Tibial nerve (tissue), 4 donors: ENCODE data around the gene ADGB. TPM values are rescaled to one million over a fixed set of nuclear protein-coding genes. Genes with fewer than 3 reads are reported as not detected.

Experiments
- DNase-seq, 2 donors: peaks; one replicate each; pipeline ENCODE4 v3.0.0-alpha.2; 2019; ENCODE audit warnings: low spot score in 2 of 2
- H3K27ac ChIP-seq, 4 donors: fragments of 200-600 bp; sonication (generic) in 3 of 4; one replicate each; pipeline ENCODE4 v1.5.1; 2017 to 2019; ENCODE audit warnings: mild to moderate bottlenecking in 1 of 4
- H3K27me3 ChIP-seq, 2 donors: fragments of 200-600 bp; sonication (generic) in 1 of 2; one replicate each; pipeline versions ENCODE4 v1.5.1 to v1.6.0; 2017 to 2019
- H3K36me3 ChIP-seq, 3 donors: fragments of 200-600 bp; sonication (generic); one replicate each; pipeline ENCODE4 v1.5.1; 2018 to 2019
- H3K4me1 ChIP-seq, 4 donors: fragments of 200-600 bp; sonication (generic) in 3 of 4; one replicate each; pipeline ENCODE4 v1.5.1; 2017 to 2019
- H3K4me3 ChIP-seq, 4 donors: fragments of 200-600 bp; sonication (generic) in 3 of 4; one replicate each; pipeline ENCODE4 v1.5.1; 2017 to 2019; ENCODE audit warnings: mild to moderate bottlenecking in 1 of 4, moderate library complexity in 1 of 4
- H3K9me3 ChIP-seq, 4 donors: fragments of 200-600 bp; sonication (generic) in 3 of 4; one replicate each; pipeline ENCODE4 v1.5.1; 2017 to 2019
- CTCF ChIP-seq, 5 experiments: fragments of 200-600 bp in 3 of 5; fragments of 450-650 bp in 2 of 5; sonication (generic) in 3 of 5; IDR thresholded peaks; one replicate each; pipeline ENCODE4 v1.5.1; 2016 to 2019; ENCODE audit warnings: antibody characterized with exemption in 5 of 5, mild to moderate bottlenecking in 3 of 5, moderate library complexity in 2 of 5
- EP300 ChIP-seq, 2 donors: sonication (generic); formaldehyde crosslinking; IDR thresholded peaks; one replicate each; pipeline ENCODE4 v1.6.1; 2017; ENCODE audit warnings: antibody characterized with exemption in 2 of 2, mild to moderate bottlenecking in 1 of 2
- POLR2A ChIP-seq, 2 donors: fragments of 450-650 bp; IDR thresholded peaks; one replicate each; pipeline ENCODE4 v1.6.1; 2017; ENCODE audit warnings: antibody characterized with exemption in 2 of 2, mild to moderate bottlenecking in 2 of 2, moderate library complexity in 2 of 2
- WGBS, 2 donors: methylation state at CpG; one replicate each; pipeline ENCODE4 v1.1.5; 2018; 5-methylcytosine and 5-hydroxymethylcytosine counted together
- total RNA-seq, 4 donors: library from RNA; depleted of rRNA; stranded (reverse); fragments of >200 nt; gene quantifications; one replicate each; pipeline ENCODE4 v1.1.0, GENCODE V29; 2016

ADGB gene
- total RNA-seq, 4 donors from 2014 or later, result not detected

GRCh38 chr6:146679386-146679785 lies 80.6 kb downstream of the ADGB start:
- WGBS, 2 donors, result 12 to 31% methylated on average over 3 of the region's 3 CpGs
- DNase-seq, result no peak
- H3K27me3 ChIP-seq, result no peaks in the 10 kb centered on the region
- H3K9me3 ChIP-seq, result no peaks in the 10 kb centered on the region
- no peak overlapping the region for H3K27ac ChIP-seq
- no peaks in the 10 kb centered on the region for H3K4me1 ChIP-seq
- TF ChIP-seq POLR2A (IDR thresholded peaks at IDR 0.05) (no peak), EP300 (IDR thresholded peaks at IDR 0.05) (no peak), CTCF (IDR thresholded peaks at IDR 0.05) (no peak)
- no peak overlapping the region for H3K4me3 ChIP-seq
- H3K36me3 ChIP-seq, result no peaks in the 10 kb centered on the region

- 100% methylated on average over 1 of the region's 1 CpG for WGBS, 2 donors
- Histone ChIP-seq H3K27ac (no peak overlapping the region), H3K36me3 (no peaks in the 10 kb centered on the region), H3K27me3 (no peaks in the 10 kb centered on the region), H3K4me1 (no peaks in the 10 kb centered on the region), H3K4me3 (no peak overlapping the region), H3K9me3 (no peaks in the 10 kb centered on the region)
- TF ChIP-seq CTCF (IDR thresholded peaks at IDR 0.05) (no peak), POLR2A (IDR thresholded peaks at IDR 0.05) (no peak), EP300 (IDR thresholded peaks at IDR 0.05) (no peak)
- no peak for DNase-seq
These were observed 84.1 kb downstream of the ADGB start for GRCh38 chr6:146682919-146683318.

GRCh38 chr6:146689806-146690205 lies 91.0 kb downstream of the ADGB start:
- 77 to 78% methylated on average over 4 of the region's 4 CpGs for WGBS, 2 donors
- Histone ChIP-seq H3K36me3 (no peaks in the 10 kb centered on the region), H3K27me3 (no peaks in the 10 kb centered on the region), H3K4me3 (no peak overlapping the region), H3K27ac (no peak overlapping the region), H3K4me1 (no peaks in the 10 kb centered on the region), H3K9me3 (no peaks in the 10 kb centered on the region)
- DNase-seq, result no peak
- no peak for TF ChIP-seq EP300 (IDR thresholded peaks at IDR 0.05)
- no peak for TF ChIP-seq CTCF (IDR thresholded peaks at IDR 0.05)
- no peak for TF ChIP-seq POLR2A (IDR thresholded peaks at IDR 0.05)

GRCh38 chr6:146693342-146693741 lies 94.6 kb downstream of the ADGB start:
- no peaks in the 10 kb centered on the region for H3K27me3 ChIP-seq
- H3K4me3 ChIP-seq, result no peak overlapping the region
- H3K27ac ChIP-seq, result no peak overlapping the region
- H3K4me1 ChIP-seq, result no peaks in the 10 kb centered on the region
- TF ChIP-seq EP300 (IDR thresholded peaks at IDR 0.05), result no peak
- TF ChIP-seq CTCF (IDR thresholded peaks at IDR 0.05), result no peak
- no peak for TF ChIP-seq POLR2A (IDR thresholded peaks at IDR 0.05)
- H3K9me3 ChIP-seq, result no peaks in the 10 kb centered on the region
- H3K36me3 ChIP-seq, result no peaks in the 10 kb centered on the region
- WGBS, 2 donors, result 93 to 95% methylated on average over 4 of the region's 4 CpGs
- DNase-seq, result no peak

GRCh38 chr6:146697921-146698320 lies 99.1 kb downstream of the ADGB start:
- peaks cover 0 to 4% (median 0%) of the 10 kb centered on the region in 4 donors for H3K4me1 ChIP-seq
- no peaks in the 10 kb centered on the region for H3K36me3 ChIP-seq
- H3K27ac ChIP-seq, result no peak overlapping the region
- no peak for TF ChIP-seq CTCF (IDR thresholded peaks at IDR 0.05)
- TF ChIP-seq POLR2A (IDR thresholded peaks at IDR 0.05), result no peak
- TF ChIP-seq EP300 (IDR thresholded peaks at IDR 0.05), result no peak
- no peak for DNase-seq
- WGBS, 2 donors, result 89 to 98% methylated on average over 2 of the region's 2 CpGs
- H3K27me3 ChIP-seq, result no peaks in the 10 kb centered on the region
- no peaks in the 10 kb centered on the region for H3K9me3 ChIP-seq
- H3K4me3 ChIP-seq, result no peak overlapping the region
